SK-N-SH (cell line): ENCODE data around the gene CLSTN2.

Source experiments
- CHD2 ChIP-seq: fragments of 150-350 bp; IDR thresholded peaks from 2 replicates; pipeline ENCODE4 v1.6.1; 2018; ENCODE audit warnings: low read length; ENCODE audit not compliant: partially characterized antibody
- CTCF ChIP-seq: fragments of 200-600 bp; sonication (generic); IDR thresholded peaks from 2 replicates; pipeline ENCODE4 v1.6.1; 2017; ENCODE audit warnings: antibody characterized with exemption, mild to moderate bottlenecking, moderate library complexity
- EP300 ChIP-seq, 2 experiments: IDR thresholded peaks; 2 replicates each; pipeline versions ENCODE4 v1.4.0 to v1.6.1; 2012; ENCODE audit warnings: borderline replicate concordance in 1 of 2, low read depth in 1 of 2, low read length in 1 of 2
- EZH2phosphoT487 ChIP-seq: fragments of 200-600 bp; sonication (generic); IDR thresholded peaks from 2 replicates; pipeline ENCODE4 v1.6.1; 2017; ENCODE audit warnings: low read depth, mixed run types, mild to moderate bottlenecking, antibody characterized with exemption, moderate library complexity, borderline replicate concordance
- GABPA ChIP-seq: IDR thresholded peaks from 2 replicates; pipeline ENCODE4 v1.4.0; 2012; ENCODE audit warnings: low read depth, mild to moderate bottlenecking
- NFIC ChIP-seq: IDR thresholded peaks from 2 replicates; pipeline ENCODE4 v1.4.0; 2012; ENCODE audit warnings: borderline replicate concordance
- PBX3 ChIP-seq: IDR thresholded peaks from 2 replicates; pipeline ENCODE4; 2012
- POLR2AphosphoS5 ChIP-seq: IDR thresholded peaks from 2 replicates; pipeline ENCODE4 v1.6.1; 2012; ENCODE audit warnings: low read depth, low read length
- RAD21 ChIP-seq: IDR thresholded peaks from 2 replicates; pipeline ENCODE4 v1.6.1; 2012; ENCODE audit warnings: mild to moderate bottlenecking, low read length
- RCOR1 ChIP-seq: fragments of 150-350 bp; IDR thresholded peaks from 2 replicates; pipeline ENCODE4 v1.6.1; 2017; ENCODE audit warnings: antibody characterized with exemption, low read length
- SIN3A ChIP-seq: IDR thresholded peaks from 2 replicates; pipeline ENCODE4 v1.6.1; 2012; ENCODE audit warnings: low read depth, mild to moderate bottlenecking, low read length, moderate library complexity, borderline replicate concordance
- TAF1 ChIP-seq: IDR thresholded peaks from 2 replicates; pipeline ENCODE4 v1.6.1; 2012; ENCODE audit warnings: low read depth, mild to moderate bottlenecking, low read length, moderate library complexity, borderline replicate concordance
- ZBTB33 ChIP-seq: IDR thresholded peaks from 2 replicates; pipeline ENCODE4 v1.4.0; 2012; ENCODE audit warnings: low read depth, borderline replicate concordance

- no peak for TF ChIP-seq CTCF
- no peak for TF ChIP-seq ZBTB33
- TF ChIP-seq PBX3, result no peak
- TF ChIP-seq GABPA, result no peak
- TF ChIP-seq EP300 (IDR thresholded peaks at IDR 0.05; ENCODE audit: borderline replicate concordance in 1 of 2, low read depth in 1 of 2, low read length in 1 of 2), result no peak
- no peak for TF ChIP-seq POLR2AphosphoS5
- TF ChIP-seq EZH2phosphoT487, result no peak
- TF ChIP-seq TAF1, result no peak
- no peak for TF ChIP-seq RCOR1
- no peak for TF ChIP-seq NFIC
- no peak for TF ChIP-seq SIN3A
- TF ChIP-seq RAD21, result no peak
- TF ChIP-seq CHD2, result no peak
Observed at GRCh38 chr3:140497331-140497730, 562.3 kb downstream of the CLSTN2 start.
